NCI-H2029 (cell line): ENCODE data around the gene SYT13.

Experiments
- DNase-seq: peaks from one replicate; lab custom pipeline; 2025; lab: John Stamatoyannopoulos, UW

SYT13 gene

DNA sequence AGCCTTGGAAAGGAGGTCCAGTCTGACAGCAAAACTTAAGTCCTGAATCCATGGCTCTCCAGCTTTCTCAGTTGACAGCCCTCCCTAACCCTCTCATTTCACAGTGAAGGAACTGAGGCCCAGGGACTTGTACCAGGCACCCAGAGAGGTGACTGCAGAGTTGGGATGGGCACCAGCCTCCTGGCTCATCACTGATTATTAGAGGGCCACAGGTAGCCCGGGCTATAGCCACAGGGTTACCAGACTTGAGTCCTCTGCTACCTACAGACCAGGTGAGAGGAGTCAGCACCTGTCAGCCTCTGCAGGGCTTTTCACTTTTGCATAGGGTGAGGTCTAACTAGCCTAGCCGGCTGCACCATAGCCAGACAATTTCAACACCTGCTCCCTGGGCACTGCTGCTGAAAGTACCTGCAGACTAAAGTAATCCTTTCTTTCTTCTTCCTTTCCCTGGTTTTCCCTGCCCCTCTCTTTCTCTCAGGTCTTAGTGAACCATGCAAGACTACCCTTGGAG lies 37.6 kb downstream of the SYT13 start:
- DNase-seq: no peak

DNA sequence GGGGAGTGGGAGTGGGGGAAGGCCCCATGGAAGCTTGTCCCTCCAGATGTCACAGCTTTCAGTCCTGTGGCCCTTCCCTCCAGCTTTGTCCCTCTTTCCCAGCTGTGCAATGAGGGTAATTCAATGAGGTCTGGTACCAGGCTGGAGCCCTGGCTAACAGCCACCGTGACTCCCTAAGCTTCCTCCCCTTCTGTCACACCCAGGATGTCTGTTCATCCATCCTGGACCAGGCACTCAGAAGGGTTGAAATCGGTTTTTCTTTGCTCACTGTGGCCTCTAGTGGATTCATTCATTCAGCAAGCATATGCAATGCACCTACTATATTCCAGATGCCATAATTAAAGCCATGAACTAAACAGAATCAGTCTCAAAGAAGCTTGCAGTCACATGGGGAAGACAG lies 38.7 kb downstream of the SYT13 start:
- no peak for DNase-seq

- DNase-seq: no peak
These were observed 39.9 kb downstream of the SYT13 start for GRCh38 chr11:45246241-45246640.

DNA sequence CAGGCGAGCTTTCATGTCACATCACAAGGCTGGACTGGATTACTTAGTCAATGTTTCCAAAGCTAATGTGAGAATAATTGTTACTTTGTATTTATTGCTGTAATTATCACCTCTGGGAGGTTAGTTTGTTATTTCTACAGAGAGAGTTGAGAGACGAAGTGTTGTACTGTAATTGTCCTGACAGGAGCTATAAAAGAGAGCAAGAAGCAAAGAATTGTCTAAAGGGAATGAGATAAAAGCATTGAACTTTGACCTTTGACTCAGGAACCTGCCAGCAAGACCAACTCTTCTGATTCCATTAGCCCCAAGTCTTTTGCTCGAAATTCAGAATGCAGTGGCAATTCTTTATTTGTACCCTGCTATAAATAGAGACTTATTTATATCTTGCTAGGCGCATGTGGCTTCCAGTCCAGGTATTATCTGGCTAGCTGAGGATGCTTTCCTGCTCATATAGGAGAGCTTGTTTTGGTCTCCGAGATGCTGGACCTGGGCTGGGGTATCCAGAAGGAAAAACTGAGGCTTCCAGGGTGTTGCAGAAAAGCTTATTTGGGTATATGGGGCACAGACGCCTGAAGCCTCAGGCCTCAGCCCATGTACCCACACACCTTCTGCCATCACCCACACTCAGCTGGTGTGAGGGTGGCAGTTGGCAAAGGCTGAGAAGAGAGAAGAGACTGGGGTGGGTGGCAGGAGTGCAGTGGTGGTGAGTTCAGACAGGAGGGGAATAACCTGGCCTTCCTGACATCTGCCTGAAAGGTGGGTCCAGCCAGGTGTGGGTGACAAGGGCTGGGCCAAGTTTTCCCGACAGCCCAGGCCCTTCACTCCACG lies 40.7 kb downstream of the SYT13 start:
- DNase-seq: no peak

- no peak for DNase-seq
These were observed 42.2 kb downstream of the SYT13 start for GRCh38 chr11:45243967-45244366.

GRCh38 chr11:45239733-45240132 lies 46.4 kb downstream of the SYT13 start:
- no peak for DNase-seq

GRCh38 chr11:45238724-45239123 lies 47.4 kb downstream of the SYT13 start:
- no peak for DNase-seq

- no peak for DNase-seq
These were observed 48.3 kb downstream of the SYT13 start for GRCh38 chr11:45237711-45238315.

- DNase-seq: no peak
These were observed 51.7 kb downstream of the SYT13 start for GRCh38 chr11:45234306-45235006.

GRCh38 chr11:45233804-45234170 lies 52.4 kb downstream of the SYT13 start:
- DNase-seq: no peak

DNA sequence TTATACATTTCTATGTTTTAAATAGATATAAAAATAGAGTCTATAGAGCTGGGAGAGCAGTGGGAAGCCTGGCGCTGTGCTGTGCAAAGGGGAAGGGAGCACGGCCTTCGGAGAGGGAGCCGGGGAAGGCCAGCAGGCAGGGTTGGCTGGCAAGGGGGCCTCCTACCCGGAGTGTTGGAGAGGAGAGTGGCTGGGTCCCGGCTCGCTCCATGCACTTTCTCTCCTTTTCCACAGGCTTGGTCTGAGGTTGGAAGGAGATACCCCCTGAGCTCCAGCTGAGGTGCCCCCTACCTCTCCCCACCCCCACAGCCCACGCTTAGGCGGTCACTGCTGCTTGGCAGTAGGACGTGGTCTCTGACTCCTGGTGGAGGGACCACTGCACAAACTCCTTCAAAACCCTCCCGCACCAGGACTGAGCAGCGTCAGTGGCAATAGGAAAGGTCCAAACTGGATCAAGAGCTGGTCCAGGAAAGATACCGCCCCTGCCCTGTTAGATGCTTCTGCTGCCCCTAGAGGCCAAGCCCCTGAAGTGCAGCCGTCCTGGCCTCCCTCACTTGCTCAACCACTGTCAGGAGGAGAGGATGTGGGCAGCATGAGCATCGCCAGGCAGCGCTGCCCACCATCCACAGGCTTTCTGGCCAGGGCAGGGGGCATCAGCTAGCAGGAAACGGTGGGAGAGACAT lies 52.9 kb downstream of the SYT13 start:
- peak; percentile 30 for DNase-seq

- no peak for DNase-seq
These were observed 53.6 kb downstream of the SYT13 start for GRCh38 chr11:45232341-45233080.

- no peak for DNase-seq
These were observed 56.6 kb downstream of the SYT13 start for GRCh38 chr11:45229401-45230020.

DNA sequence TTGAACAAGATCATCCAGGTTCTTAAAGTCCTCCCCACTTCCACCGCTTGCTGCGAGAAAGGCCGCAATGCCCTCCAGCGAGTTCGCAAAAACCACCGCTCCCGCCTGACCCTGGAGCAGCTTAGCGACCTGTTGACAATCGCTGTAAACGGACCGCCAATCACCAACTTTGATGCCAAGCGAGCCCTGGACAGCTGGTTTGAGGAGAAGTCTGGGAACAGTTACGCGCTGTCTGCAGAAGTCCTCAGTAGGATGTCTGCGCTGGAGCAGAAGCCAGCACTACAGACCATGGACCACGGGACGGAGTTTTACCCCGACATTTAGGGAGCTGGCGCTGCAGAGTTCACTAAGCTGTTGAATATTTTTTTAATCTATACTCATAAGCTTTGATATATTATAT lies 58.3 kb downstream of the SYT13 start:
- no peak for DNase-seq

GRCh38 chr11:45226901-45227300 lies 59.2 kb downstream of the SYT13 start:
- no peak for DNase-seq

DNA sequence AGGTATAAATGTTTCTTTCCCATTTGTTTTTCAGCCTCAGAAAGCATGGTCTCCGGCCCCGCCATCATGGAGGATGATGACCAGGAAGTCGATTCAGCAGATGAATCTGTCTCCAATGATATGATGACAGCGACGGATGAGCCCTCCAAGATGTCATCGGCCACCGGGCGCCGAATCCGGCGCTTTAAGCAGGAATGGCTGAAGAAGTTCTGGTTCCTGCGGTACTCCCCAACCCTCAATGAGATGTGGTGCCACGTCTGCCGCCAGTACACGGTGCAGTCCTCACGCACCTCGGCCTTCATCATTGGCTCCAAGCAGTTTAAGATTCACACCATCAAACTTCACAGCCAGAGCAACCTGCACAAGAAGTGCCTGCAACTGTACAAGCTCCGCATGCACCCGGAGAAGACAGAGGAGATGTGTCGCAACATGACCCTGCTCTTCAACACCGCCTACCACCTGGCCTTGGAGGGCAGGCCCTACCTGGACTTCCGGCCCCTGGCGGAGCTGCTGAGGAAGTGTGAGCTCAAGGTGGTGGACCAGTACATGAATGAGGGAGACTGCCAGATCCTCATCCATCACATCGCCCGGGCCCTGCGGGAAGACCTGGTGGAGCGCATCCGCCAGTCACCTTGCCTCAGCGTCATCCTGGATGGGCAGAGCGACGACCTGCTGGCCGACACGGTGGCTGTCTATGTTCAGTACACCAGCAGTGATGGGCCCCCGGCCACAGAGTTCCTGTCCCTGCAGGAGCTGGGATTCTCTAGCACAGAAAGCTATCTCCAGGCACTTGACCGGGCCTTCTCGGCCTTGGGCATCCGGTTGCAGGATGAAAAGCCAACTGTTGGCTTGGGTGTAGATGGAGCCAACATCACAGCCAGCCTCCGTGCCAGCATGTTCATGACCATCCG lies 59.9 kb downstream of the SYT13 start:
- no peak for DNase-seq

DNA sequence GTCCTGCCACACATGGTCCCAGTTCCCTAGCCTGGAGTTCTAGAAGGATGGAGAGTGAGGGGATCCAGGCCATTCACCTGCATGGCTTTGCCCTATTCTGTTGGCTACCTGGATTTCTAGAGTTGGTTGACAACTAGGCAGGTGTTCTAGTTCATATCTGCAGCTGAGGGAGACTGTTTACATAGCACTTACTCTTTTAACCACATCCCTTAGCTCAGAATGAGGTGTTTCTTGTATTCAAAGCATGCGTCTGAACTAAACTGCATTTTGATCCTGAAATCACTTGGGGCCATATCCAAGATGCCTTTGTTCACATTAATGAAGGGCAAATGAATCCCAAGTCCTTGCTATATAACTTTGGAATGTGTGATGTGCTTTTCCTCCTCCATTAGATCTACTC lies 60.9 kb downstream of the SYT13 start:
- peak; percentile 59 for DNase-seq

DNA sequence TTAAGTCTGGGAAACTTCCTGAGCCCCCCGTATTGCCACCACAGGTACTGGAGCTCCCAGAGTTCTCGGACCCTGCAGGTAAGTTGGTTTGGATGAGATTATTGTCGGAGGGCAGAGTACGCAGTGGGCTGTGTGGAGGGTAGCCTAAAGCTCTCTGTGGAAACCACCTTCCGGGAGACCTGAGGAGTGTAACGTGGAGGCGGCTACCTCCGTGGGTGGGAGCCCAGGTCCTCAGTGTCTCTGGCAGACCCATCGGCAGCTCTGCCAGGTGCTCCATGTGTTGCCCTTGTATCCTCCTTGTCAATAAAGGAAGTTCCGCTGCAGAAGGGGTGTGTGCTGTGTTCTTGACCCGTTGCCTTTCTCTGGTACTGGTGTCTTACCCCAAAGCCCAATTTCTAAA lies 61.4 kb downstream of the SYT13 start:
- DNase-seq: no peak

DNA sequence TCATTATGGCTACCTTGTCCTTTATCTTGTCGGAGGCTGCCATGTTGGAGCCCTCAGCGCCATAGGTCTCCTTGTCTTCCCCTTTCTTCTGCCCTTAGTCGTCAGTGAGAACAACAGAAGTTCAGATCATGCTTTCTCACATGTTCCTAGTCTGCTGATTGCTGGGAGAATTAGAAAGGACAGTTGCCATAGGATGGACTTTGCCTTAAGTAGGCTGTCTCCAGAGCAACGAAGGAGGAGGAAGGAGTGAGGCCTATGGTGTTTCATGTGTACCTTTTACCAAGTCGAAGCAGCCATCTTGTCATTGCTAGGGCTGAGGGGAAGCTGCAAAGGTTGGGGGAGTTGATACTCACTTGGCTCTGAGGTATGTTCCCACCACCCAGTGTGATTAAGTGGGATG lies 62.6 kb downstream of the SYT13 start:
- DNase-seq: no peak

- DNase-seq: no peak
These were observed 66.7 kb downstream of the SYT13 start for GRCh38 chr11:45219411-45219810.
